HEK293T (cell line): ENCODE results near the gene RPUSD1.

ENCODE experiments used
- CTCF ChIA-PET: fragments of 350-600 bp; formaldehyde crosslinking; extraction: SDS; loops from one replicate; lab custom pipeline; 2021; ENCODE audit warnings: antibody characterized with exemption, inconsistent platforms; lab: Yijun Ruan, JAX
- POLR2A ChIA-PET: fragments of 350-600 bp; formaldehyde crosslinking; extraction: SDS; loops from one replicate; lab custom pipeline; 2020; ENCODE audit warnings: antibody characterized with exemption, inconsistent platforms; lab: Yijun Ruan, JAX
- DNase-seq: peaks from one replicate; pipeline ENCODE4 v3.0.0; 2012; ENCODE audit warnings: mixed read lengths; ENCODE audit errors: extremely low spot score
- ARNT ChIP-seq: fragments of 450-650 bp; IDR thresholded peaks from 2 replicates; pipeline ENCODE4 v1.6.1; 2017; ENCODE audit warnings: mild to moderate bottlenecking
- BHLHE40 ChIP-seq: fragments of 450-650 bp; IDR thresholded peaks from 2 replicates; pipeline ENCODE4 v1.6.1; 2016; ENCODE audit warnings: mild to moderate bottlenecking, moderate library complexity, borderline replicate concordance
- CTBP1 ChIP-seq: fragments of 450-650 bp; IDR thresholded peaks from 2 replicates; pipeline ENCODE4 v1.6.1; 2016; ENCODE audit warnings: borderline replicate concordance
- ELF4 ChIP-seq: fragments of 450-650 bp; IDR thresholded peaks from 2 replicates; pipeline ENCODE4 v1.6.1; 2017; ENCODE audit warnings: antibody characterized with exemption
- FOXA1 ChIP-seq: fragments of 450-650 bp; IDR thresholded peaks from 2 replicates; pipeline ENCODE4 v1.6.1; 2016; ENCODE audit warnings: mild to moderate bottlenecking
- FOXK2 ChIP-seq: fragments of 450-650 bp; IDR thresholded peaks from 2 replicates; pipeline ENCODE4 v1.6.1; 2016; ENCODE audit warnings: mild to moderate bottlenecking
- FOXM1 ChIP-seq: fragments of 450-650 bp; IDR thresholded peaks from 2 replicates; pipeline ENCODE4 v1.6.1; 2017; ENCODE audit warnings: mild to moderate bottlenecking, borderline replicate concordance
- HDGF ChIP-seq: fragments of 450-650 bp; IDR thresholded peaks from 2 replicates; pipeline ENCODE4 v1.6.1; 2017; ENCODE audit warnings: antibody characterized with exemption, borderline replicate concordance
- L3MBTL2 ChIP-seq: fragments of 450-650 bp; conservative IDR thresholded peaks from 2 replicates; pipeline ENCODE4 v1.6.1; 2016; ENCODE audit warnings: mild to moderate bottlenecking
- LEF1 ChIP-seq: fragments of 450-650 bp; IDR thresholded peaks from 2 replicates; pipeline ENCODE4 v1.6.1; 2017; ENCODE audit warnings: mild to moderate bottlenecking, borderline replicate concordance
- NFRKB ChIP-seq: fragments of 450-650 bp; IDR thresholded peaks from 2 replicates; pipeline ENCODE4 v1.6.1; 2016; ENCODE audit warnings: mild to moderate bottlenecking, moderate library complexity
- PKNOX1 ChIP-seq: fragments of 450-650 bp; IDR thresholded peaks from 2 replicates; pipeline ENCODE4 v1.6.1; 2016
- SP1 ChIP-seq: fragments of 450-650 bp; IDR thresholded peaks from 2 replicates; pipeline ENCODE4 v1.6.1; 2017
- SUZ12 ChIP-seq: fragments of 450-650 bp; IDR thresholded peaks from 2 replicates; pipeline ENCODE4 v1.6.1; 2016; ENCODE audit warnings: mild to moderate bottlenecking
- TARDBP ChIP-seq: fragments of 450-650 bp; IDR thresholded peaks from 2 replicates; pipeline ENCODE4 v1.6.1; 2016
- ZNF384 ChIP-seq: fragments of 450-650 bp; IDR thresholded peaks from 2 replicates; pipeline ENCODE4 v1.6.1; 2016

The RPUSD1 gene

GRCh38 chr16:787321-787966, 737 bp downstream of the RPUSD1 start:
- TF ChIP-seq FOXK2 (no peak), TARDBP (no peak), NFRKB (no peak), FOXA1 (no peak), ARNT (no peak), ELF4 (no peak), PKNOX1 (no peak), HDGF (no peak)
- CTCF ChIA-PET: interaction anchor here (1.2 to 2.1 kb wide), 3 partner anchors 67 to 75 kb away, joined by 4 to 9 read pairs (median 5); partner anchors contain the start of gene METRN
- POLR2A ChIA-PET: interaction anchor here (1.3 to 3.1 kb wide), 4 partner anchors 13 to 72 kb away, joined by 3 to 34 read pairs (median 24); partner anchors contain the start of genes ANTKMT, GNG13 and METRN
- DNase-seq: no peak

GRCh38 chr16:785563-786535, 2.3 kb downstream of the RPUSD1 start:
- DNase-seq: peak; percentile 68
- TF ChIP-seq ARNT (no peak), FOXM1 (no peak), PKNOX1 (no peak), NFRKB (no peak), HDGF (no peak), CTBP1 (no peak), ZNF384 (no peak), LEF1 (no peak), L3MBTL2 (no peak), SP1 (no peak), SUZ12 (no peak), FOXA1 (no peak)
- ChIA-PET POLR2A (interaction anchor here (0.6 to 3.1 kb wide), 7 partner anchors 13 to 83 kb away, joined by 3 to 34 read pairs (median 4); partner anchors contain the start of gene ANTKMT), CTCF (interaction anchor here (0.5 to 1.1 kb wide), 10 partner anchors 9 to 159 kb away, joined by 3 to 5 read pairs (median 4); no protein-coding TSS in a partner anchor)

- no peak for DNase-seq
- POLR2A ChIA-PET: interaction anchor here (1.0 to 1.8 kb wide), 6 partner anchors 11 to 94 kb away, joined by 3 to 17 read pairs (median 4); partner anchors contain the start of genes ANTKMT, CCDC78 and WDR24
- TF ChIP-seq FOXA1 (no peak), TARDBP (no peak), HDGF (no peak), L3MBTL2 (no peak), CTBP1 (no peak), FOXK2 (no peak), ELF4 (no peak)
- CTCF ChIA-PET: interaction anchor here (0.6 to 1.4 kb wide), 5 partner anchors 7 to 410 kb away, joined by 4 to 6 read pairs (median 5); no protein-coding TSS in a partner anchor
These were observed 3.8 kb downstream of the RPUSD1 start for GRCh38 chr16:784431-784830.

GRCh38 chr16:783404-784161, 4.6 kb downstream of the RPUSD1 start:
- POLR2A ChIA-PET: interaction anchor here (1.1 to 1.4 kb wide), 5 partner anchors 24 to 93 kb away, joined by 3 to 5 read pairs (median 5); partner anchors contain the start of genes ANTKMT, CCDC78, CIAO3 and WDR24
- DNase-seq: no peak
- TF ChIP-seq ELF4 (no peak), TARDBP (no peak), FOXA1 (no peak), LEF1 (no peak), L3MBTL2 (no peak), SP1 (no peak), NFRKB (no peak), PKNOX1 (no peak), SUZ12 (no peak), FOXM1 (no peak), HDGF (no peak), BHLHE40 (no peak), ZNF384 (no peak), CTBP1 (no peak), FOXK2 (no peak), ARNT (no peak)
- CTCF ChIA-PET: interaction anchor here (1.4 kb wide), 1 partner anchor 71 kb away, joined by 4 read pairs; no protein-coding TSS in a partner anchor
